NB4 (cell line): ENCODE results near the gene SRSF2.
A peak's percentile ranks its signal among the peaks of the same experiment; 100 is the strongest.
"Not testable (repeated sequence)": the region's sequence is repeated elsewhere in the genome, so short reads cannot be mapped to it uniquely, and the experiment has no call there.

Source experiments
- DNase-seq: peaks from one replicate; pipeline ENCODE4 v3.0.0; 2010; ENCODE audit warnings: low read depth
- H3K4me3 ChIP-seq: one replicate; pipeline ENCODE4 v1.5.1; 2011; ENCODE audit warnings: mild to moderate bottlenecking, low read depth, low read length, moderate library complexity
- CTCF ChIP-seq: IDR thresholded peaks from one replicate; pipeline ENCODE4 v1.5.1; 2012; ENCODE audit warnings: low read depth, low read length
- MAX ChIP-seq: IDR thresholded peaks from 2 replicates; pipeline ENCODE4 v1.6.1; 2011; ENCODE audit warnings: low read depth, low read length
- MYC ChIP-seq: IDR thresholded peaks from 2 replicates; pipeline ENCODE4 v1.6.1; 2011; ENCODE audit warnings: low read depth, low read length
- POLR2A ChIP-seq: IDR thresholded peaks from 2 replicates; pipeline ENCODE4 v1.6.1; 2011; ENCODE audit warnings: mild to moderate bottlenecking; ENCODE audit not compliant: insufficient read length; ENCODE audit errors: extremely low read depth

SRSF2 gene

GRCh38 chr17:76716146-76716838, 20.8 kb downstream of the SRSF2 start:
- H3K4me3 ChIP-seq, result no peak overlapping the region
- DNase-seq, result peak; percentile 93
- TF ChIP-seq MAX, result peak; percentile 44; the same call in 1 of the 2 replicates
- TF ChIP-seq MYC, result peak; percentile 73
- no peak for TF ChIP-seq CTCF
- peak; percentile 21 for TF ChIP-seq POLR2A

- no peak for TF ChIP-seq MYC
- TF ChIP-seq POLR2A, result no peak
- no peak for TF ChIP-seq CTCF
- TF ChIP-seq MAX, result no peak
- no peak for DNase-seq
- H3K4me3 ChIP-seq, result no peak overlapping the region
Observed at GRCh38 chr17:76715496-76715830, 21.7 kb downstream of the SRSF2 start.

GRCh38 chr17:76714822-76715495, 22.2 kb downstream of the SRSF2 start:
- peak; percentile 58 for DNase-seq
- H3K4me3 ChIP-seq, result no peak overlapping the region
- TF ChIP-seq MAX (no peak), CTCF (peak; percentile 68)

GRCh38 chr17:76714336-76714735, 22.8 kb downstream of the SRSF2 start:
- TF ChIP-seq MAX, result no peak
- TF ChIP-seq MYC, result no peak
- no peak for TF ChIP-seq CTCF
- TF ChIP-seq POLR2A, result no peak
- DNase-seq, result no peak
- H3K4me3 ChIP-seq, result no peak overlapping the region

GRCh38 chr17:76713765-76714164, 23.4 kb downstream of the SRSF2 start:
- no peak overlapping the region for H3K4me3 ChIP-seq
- DNase-seq, result no peak
- no peak for TF ChIP-seq MAX
- no peak for TF ChIP-seq MYC
- no peak for TF ChIP-seq CTCF
- no peak for TF ChIP-seq POLR2A

GRCh38 chr17:76712321-76712720, 24.8 kb downstream of the SRSF2 start:
- H3K4me3 ChIP-seq, DNase-seq: not testable (repeated sequence)
